Neural cell (in vitro differentiated cells): Measurements from ENCODE around the gene NHLH1. TPM values are rescaled to one million over a fixed set of nuclear protein-coding genes. Genes with fewer than 3 reads are reported as not detected.

ENCODE experiments used
- H2AFZ ChIP-seq: fragments of 200-600, 300-800 bp; sonication (generic), shearing (Covaris generic); 2 replicates; pipeline ENCODE4 v1.6.0; 2014; ENCODE audit warnings: low read depth, mild to moderate bottlenecking, antibody characterized with exemption, low read length, moderate library complexity
- H3F3A ChIP-seq: fragments of 200-600 bp; shearing (Covaris generic); 2 replicates; pipeline ENCODE4 v1.6.1; 2016; ENCODE audit warnings: mild to moderate bottlenecking, moderate library complexity, mixed read lengths, antibody characterized with exemption, low read length; ENCODE audit not compliant: insufficient read depth, poor library complexity, severe bottlenecking
- H3K27ac ChIP-seq: fragments of 200-600, 300-800 bp; sonication (generic), shearing (Covaris generic); 2 replicates; pipeline ENCODE4 v1.5.1; 2014; ENCODE audit warnings: mild to moderate bottlenecking, low read length, moderate library complexity
- H3K27me3 ChIP-seq: fragments of 300-800, 200-600 bp; sonication (generic), shearing (Covaris generic); 2 replicates; pipeline ENCODE4 v1.6.0; 2014; ENCODE audit warnings: mild to moderate bottlenecking, low read depth, low read length, moderate library complexity; ENCODE audit not compliant: insufficient read depth
- H3K36me3 ChIP-seq: fragments of 300-800, 200-600 bp; sonication (generic), shearing (Covaris generic); 2 replicates; pipeline ENCODE4 v1.5.1; 2014; ENCODE audit warnings: mild to moderate bottlenecking, antibody characterized with exemption, low read length, moderate library complexity; ENCODE audit not compliant: insufficient read depth
- H3K4me2 ChIP-seq: fragments of 300-800, 200-600 bp; sonication (generic), shearing (Covaris generic); 2 replicates; pipeline ENCODE4 v1.6.0; 2014; ENCODE audit warnings: mild to moderate bottlenecking, low read length
- H3K4me3 ChIP-seq: fragments of 300-800, 200-600 bp; sonication (generic), shearing (Covaris generic); 2 replicates; pipeline ENCODE4 v1.5.1; 2014; ENCODE audit warnings: mild to moderate bottlenecking, low read length, moderate library complexity
- H3K79me2 ChIP-seq: fragments of 200-600 bp; shearing (Covaris generic); replicated peaks from 2 replicates; pipeline ENCODE4 v1.6.0; 2014; ENCODE audit warnings: mild to moderate bottlenecking, low read length, moderate library complexity; ENCODE audit not compliant: insufficient read depth
- H3K9ac ChIP-seq: fragments of 300-800, 200-600 bp; sonication (generic), shearing (Covaris generic); 2 replicates; pipeline ENCODE4 v1.6.1; 2016; ENCODE audit warnings: mild to moderate bottlenecking, low read length, mixed read lengths
- H3K9me2 ChIP-seq: fragments of 200-600 bp; shearing (Covaris generic); 2 replicates; pipeline ENCODE4 v1.6.1; 2016; ENCODE audit warnings: mild to moderate bottlenecking, low read length, mixed read lengths; ENCODE audit not compliant: insufficient read depth
- H3K9me3 ChIP-seq: fragments of 200-600, 300-800 bp; sonication (generic), shearing (Covaris generic); 2 replicates; pipeline ENCODE4 v1.6.1; 2016; ENCODE audit warnings: mild to moderate bottlenecking, mixed run types, low read length, moderate library complexity, mixed read lengths
- H4K20me1 ChIP-seq: fragments of 200-600 bp; shearing (Covaris generic); 2 replicates; pipeline ENCODE4 v1.6.1; 2016; ENCODE audit warnings: mild to moderate bottlenecking, mixed run types; ENCODE audit not compliant: insufficient read depth
- EP300 ChIP-seq: fragments of 450-650 bp; conservative IDR thresholded peaks from 2 replicates; pipeline ENCODE4 v1.6.1; 2014; ENCODE audit warnings: antibody characterized with exemption, mild to moderate bottlenecking, moderate library complexity; ENCODE audit not compliant: poor library complexity, severe bottlenecking
- EZH2 ChIP-seq: fragments of 200-600, 300-800 bp; shearing (Covaris generic), sonication (generic); IDR thresholded peaks from 2 replicates; pipeline ENCODE4 v1.6.1; 2014; ENCODE audit warnings: antibody characterized with exemption, low read length, borderline replicate concordance, mild to moderate bottlenecking; ENCODE audit not compliant: insufficient read depth, poor library complexity, severe bottlenecking
- MXI1 ChIP-seq: fragments of 450-650 bp; conservative IDR thresholded peaks from 2 replicates; pipeline ENCODE4 v1.6.1; 2014; ENCODE audit warnings: antibody characterized with exemption, mild to moderate bottlenecking; ENCODE audit not compliant: poor library complexity, severe bottlenecking
- POLR2AphosphoS5 ChIP-seq: IDR thresholded peaks from 2 replicates; pipeline ENCODE4 v1.6.1; 2012
- RAD21 ChIP-seq: fragments of 450-650 bp; conservative IDR thresholded peaks from 2 replicates; pipeline ENCODE4 v1.6.1; 2014; ENCODE audit warnings: antibody characterized with exemption, mild to moderate bottlenecking, moderate library complexity
- SMC3 ChIP-seq: fragments of 450-650 bp; conservative IDR thresholded peaks from 2 replicates; pipeline ENCODE4 v1.6.1; 2014; ENCODE audit warnings: antibody characterized with exemption, mild to moderate bottlenecking, moderate library complexity; ENCODE audit not compliant: poor library complexity
- TAF1 ChIP-seq: IDR thresholded peaks from 2 replicates; pipeline ENCODE4 v1.6.1; 2012; ENCODE audit warnings: low read depth
- polyA plus RNA-seq: library from polyadenylated mRNA; depleted of rRNA; stranded (reverse); fragments of >200 nt; gene quantifications from 2 replicates; pipeline ENCODE4 v1.2.3, GENCODE V29; 2014
- TF ChIP-seq, protein P1 (sequence below): fragments of 450-650 bp; IDR thresholded peaks from 2 replicates; pipeline ENCODE4 v1.5.1; 2014; ENCODE audit warnings: antibody characterized with exemption, mild to moderate bottlenecking, moderate library complexity; ENCODE audit not compliant: poor library complexity, severe bottlenecking
- TF ChIP-seq, protein P2 (sequence below): IDR thresholded peaks from 2 replicates; pipeline ENCODE4 v1.6.1; 2012; ENCODE audit warnings: borderline replicate concordance

NHLH1 gene
- polyA plus RNA-seq, 1 donor from 2014 or later: 0.11 TPM

DNA sequence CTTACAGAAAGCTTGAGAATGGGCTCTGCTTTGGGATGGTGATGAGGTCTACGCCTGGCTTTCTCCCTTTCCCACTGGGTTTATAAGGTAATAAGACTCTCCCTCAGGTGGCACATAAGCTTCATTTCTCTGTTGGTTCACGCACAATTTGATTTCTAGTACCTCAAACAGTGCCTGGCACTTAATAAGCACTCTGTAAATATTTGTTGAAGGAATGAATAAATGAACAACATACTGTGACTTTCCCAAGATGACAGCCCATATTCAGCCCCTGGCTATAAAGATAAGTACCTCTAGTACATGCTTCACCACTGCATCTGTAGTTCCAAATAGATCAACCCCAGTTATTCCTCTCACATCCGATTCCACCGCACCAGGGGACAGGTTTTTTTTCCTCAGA lies 41.6 kb upstream of the NHLH1 start:
- Histone ChIP-seq H2AFZ (no peak overlapping the region), H3K9me2 (no peaks in the 10 kb centered on the region), H3K27me3 (no peaks in the 10 kb centered on the region), H3K9me3 (no peaks in the 10 kb centered on the region), H3K27ac (no peak overlapping the region), H3K9ac (no peak overlapping the region), H3K36me3 (peaks cover 27% of the 10 kb centered on the region), H4K20me1 (no peaks in the 10 kb centered on the region), H3F3A (no peaks in the 10 kb centered on the region), H3K79me2 (peaks cover 7% of the 10 kb centered on the region), H3K4me3 (no peak overlapping the region), H3K4me2 (no peak overlapping the region)
- TF ChIP-seq POLR2AphosphoS5 (no peak), RAD21 (no peak), EZH2 (no peak), MXI1 (no peak), EP300 (no peak), TAF1 (no peak)
- TF ChIP-seq, protein P1, sequence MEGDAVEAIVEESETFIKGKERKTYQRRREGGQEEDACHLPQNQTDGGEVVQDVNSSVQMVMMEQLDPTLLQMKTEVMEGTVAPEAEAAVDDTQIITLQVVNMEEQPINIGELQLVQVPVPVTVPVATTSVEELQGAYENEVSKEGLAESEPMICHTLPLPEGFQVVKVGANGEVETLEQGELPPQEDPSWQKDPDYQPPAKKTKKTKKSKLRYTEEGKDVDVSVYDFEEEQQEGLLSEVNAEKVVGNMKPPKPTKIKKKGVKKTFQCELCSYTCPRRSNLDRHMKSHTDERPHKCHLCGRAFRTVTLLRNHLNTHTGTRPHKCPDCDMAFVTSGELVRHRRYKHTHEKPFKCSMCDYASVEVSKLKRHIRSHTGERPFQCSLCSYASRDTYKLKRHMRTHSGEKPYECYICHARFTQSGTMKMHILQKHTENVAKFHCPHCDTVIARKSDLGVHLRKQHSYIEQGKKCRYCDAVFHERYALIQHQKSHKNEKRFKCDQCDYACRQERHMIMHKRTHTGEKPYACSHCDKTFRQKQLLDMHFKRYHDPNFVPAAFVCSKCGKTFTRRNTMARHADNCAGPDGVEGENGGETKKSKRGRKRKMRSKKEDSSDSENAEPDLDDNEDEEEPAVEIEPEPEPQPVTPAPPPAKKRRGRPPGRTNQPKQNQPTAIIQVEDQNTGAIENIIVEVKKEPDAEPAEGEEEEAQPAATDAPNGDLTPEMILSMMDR: no peak
- TF ChIP-seq, protein P2, sequence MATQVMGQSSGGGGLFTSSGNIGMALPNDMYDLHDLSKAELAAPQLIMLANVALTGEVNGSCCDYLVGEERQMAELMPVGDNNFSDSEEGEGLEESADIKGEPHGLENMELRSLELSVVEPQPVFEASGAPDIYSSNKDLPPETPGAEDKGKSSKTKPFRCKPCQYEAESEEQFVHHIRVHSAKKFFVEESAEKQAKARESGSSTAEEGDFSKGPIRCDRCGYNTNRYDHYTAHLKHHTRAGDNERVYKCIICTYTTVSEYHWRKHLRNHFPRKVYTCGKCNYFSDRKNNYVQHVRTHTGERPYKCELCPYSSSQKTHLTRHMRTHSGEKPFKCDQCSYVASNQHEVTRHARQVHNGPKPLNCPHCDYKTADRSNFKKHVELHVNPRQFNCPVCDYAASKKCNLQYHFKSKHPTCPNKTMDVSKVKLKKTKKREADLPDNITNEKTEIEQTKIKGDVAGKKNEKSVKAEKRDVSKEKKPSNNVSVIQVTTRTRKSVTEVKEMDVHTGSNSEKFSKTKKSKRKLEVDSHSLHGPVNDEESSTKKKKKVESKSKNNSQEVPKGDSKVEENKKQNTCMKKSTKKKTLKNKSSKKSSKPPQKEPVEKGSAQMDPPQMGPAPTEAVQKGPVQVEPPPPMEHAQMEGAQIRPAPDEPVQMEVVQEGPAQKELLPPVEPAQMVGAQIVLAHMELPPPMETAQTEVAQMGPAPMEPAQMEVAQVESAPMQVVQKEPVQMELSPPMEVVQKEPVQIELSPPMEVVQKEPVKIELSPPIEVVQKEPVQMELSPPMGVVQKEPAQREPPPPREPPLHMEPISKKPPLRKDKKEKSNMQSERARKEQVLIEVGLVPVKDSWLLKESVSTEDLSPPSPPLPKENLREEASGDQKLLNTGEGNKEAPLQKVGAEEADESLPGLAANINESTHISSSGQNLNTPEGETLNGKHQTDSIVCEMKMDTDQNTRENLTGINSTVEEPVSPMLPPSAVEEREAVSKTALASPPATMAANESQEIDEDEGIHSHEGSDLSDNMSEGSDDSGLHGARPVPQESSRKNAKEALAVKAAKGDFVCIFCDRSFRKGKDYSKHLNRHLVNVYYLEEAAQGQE: no peak

DNA sequence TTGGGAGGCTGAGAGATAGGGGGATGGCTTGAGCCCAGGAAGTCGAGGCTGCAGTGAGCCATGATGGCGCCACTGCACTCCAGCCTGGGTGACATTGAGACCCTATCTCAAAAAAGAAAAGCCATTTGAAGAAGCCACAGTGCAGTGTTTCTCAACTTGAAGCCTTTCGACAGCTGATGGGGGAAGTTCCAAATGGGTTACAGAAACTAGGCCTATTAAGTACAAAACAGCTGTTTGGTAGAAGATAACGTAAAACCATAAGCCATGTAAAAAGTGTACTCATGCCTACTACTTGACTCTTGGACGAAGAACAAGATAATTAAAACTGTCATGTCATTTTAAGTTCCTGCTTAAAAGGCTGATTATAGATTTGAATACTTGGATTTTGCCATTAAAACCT lies 40.5 kb upstream of the NHLH1 start:
- Histone ChIP-seq H3K9me3 (no peaks in the 10 kb centered on the region), H3F3A (no peaks in the 10 kb centered on the region), H3K79me2 (peaks cover 7% of the 10 kb centered on the region), H3K4me2 (no peak overlapping the region), H2AFZ (no peak overlapping the region), H3K9ac (no peak overlapping the region), H3K4me3 (no peak overlapping the region), H3K27me3 (no peaks in the 10 kb centered on the region), H3K27ac (no peak overlapping the region), H3K36me3 (peaks cover 26% of the 10 kb centered on the region), H4K20me1 (no peaks in the 10 kb centered on the region), H3K9me2 (no peaks in the 10 kb centered on the region)
- TF ChIP-seq EZH2 (no peak), POLR2AphosphoS5 (no peak), EP300 (no peak), TAF1 (no peak), SMC3 (no peak), MXI1 (no peak), RAD21 (no peak)
- TF ChIP-seq, protein P2: no peak
- TF ChIP-seq, protein P1: no peak
